SHP77 treated with DMSO at 0.1 percent for 48 hours (cell line): Measurements from ENCODE around the gene C1QTNF6.
"Not testable (repeated sequence)": the region's sequence is repeated elsewhere in the genome, so short reads cannot be mapped to it uniquely, and the experiment has no call there.

Experiments
- DNase-seq: peaks from one replicate; lab custom pipeline; 2025; lab: John Stamatoyannopoulos, UW

Gene C1QTNF6

DNA sequence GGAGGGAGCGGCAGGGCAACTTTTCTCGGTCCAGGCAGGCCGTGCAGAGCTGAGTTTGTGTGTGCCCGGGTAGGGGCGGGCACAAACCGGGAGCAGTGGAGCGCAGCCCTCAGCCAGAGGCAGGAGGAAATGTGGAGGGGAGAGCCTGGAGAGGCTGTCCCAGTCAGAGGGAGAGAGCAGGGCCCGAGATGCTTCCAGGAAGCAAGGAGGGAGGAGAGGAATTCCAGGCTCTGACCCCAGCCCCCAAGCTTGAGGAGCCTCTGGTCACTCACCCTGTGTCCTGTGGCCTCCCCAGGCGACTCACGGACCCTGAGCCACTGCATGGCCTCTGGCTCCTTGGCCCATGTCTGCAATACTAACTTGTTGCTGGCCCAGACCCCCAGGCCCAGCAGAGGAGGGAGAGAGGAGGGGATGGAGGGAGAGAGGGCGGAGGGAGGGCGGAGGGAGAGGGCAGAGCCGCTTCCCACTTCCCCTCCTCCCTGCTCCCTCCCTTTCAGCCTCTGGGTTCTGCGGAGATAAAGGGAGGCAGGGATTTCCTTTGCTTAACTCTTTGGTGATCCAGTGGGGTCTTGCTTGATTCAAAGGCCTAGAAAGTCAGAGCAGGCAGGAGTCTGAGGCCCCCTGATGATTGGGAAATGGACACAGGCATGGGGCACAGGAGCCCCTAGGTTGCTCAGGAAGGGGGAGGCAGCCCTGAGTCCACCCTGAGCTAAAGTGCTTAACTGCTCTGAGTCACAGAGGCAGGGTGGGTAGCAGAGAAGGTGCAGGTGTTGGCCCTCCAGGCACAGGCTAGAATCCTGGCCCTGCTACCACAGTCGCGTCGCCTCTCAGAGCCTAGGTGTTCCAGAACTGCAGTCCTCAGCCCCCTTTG lies at the start of gene C1QTNF6:
Gene C1QTNF6, minus strand, starts transcription at position 357 of the 871 bp plus-strand sequence. Its CDS starts 34 bp downstream, at position 323.
- peak; percentile 5 for DNase-seq

DNA sequence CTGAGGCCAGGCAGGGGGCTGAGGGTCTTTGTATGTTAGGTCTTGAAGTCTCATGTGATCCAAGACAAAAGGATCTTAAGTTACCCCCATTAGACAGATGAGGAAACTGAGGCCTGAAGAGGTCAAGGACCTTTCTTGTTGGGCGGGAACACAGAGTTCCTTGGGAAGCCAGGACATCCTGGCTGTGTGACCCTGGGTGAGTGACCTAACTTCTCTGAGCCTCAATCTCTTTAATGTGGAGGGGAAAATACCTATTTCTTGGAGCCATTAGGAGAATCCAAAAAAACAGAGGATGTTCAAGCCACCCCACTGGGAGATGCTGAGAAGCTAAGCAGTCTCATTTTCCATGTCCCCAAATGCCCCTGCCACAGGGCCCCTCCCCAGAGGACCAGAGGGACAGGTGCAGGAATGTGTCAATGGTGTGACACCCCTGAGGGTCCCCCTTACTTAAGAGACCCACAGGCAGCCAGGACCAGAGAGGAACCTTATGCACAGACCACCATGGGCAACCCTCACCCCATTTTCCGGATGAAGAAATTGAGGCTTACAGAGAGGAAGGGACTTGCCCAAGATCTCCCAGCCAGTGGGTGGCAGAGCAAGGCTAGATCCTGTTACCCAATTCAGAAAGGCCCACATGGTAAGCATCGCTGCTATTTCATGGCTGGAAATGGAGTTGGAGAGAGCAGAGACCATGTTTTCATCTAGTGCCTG lies 48.0 kb upstream of the C1QTNF6 start:
- no peak for DNase-seq

DNA sequence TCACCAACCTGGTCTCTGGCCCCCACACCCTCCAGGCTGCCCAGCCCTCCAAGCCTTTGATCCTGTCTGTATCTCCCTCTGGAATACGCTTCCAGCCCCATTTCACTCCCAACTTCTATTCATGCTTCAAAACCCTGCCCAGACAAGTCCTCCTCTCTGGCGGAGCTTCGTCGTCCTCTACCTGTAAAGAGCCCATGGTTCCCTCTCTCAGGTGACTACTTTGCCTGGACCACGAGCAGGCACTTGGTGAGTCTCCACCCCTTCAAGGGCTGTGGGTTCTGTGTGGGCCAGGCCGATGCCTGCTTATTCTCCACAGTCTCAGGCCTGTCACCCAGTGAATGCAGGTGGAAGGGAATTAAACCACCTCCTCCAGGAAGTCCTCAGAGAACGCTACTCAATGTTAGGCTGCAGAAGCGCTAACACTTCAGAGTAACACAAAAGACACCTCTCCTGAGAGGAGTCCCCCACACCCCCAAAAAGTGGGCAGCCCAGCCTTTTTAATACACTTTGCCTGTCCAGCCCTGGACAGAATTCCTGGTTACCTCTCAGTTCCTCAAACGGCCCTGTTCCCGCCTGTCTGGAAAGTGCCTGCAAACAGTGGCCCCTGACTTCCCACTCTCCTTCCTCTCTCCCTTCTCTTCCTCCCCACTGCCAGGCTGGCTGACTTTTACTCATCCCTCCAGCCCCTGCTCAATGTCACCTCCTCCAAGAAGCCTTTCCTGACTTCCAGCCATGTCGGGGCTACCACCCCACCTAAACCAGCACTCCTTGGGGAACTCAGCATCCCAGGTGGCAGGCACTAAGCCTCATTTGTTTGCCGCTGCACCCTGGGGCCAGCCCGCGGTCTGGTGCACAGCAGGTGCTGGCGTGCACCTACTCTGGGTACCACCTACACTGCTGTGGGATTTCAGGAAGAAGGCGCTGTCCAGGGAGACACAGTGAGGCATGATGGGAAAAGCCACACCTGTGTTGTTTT lies 47.0 kb upstream of the C1QTNF6 start:
- DNase-seq, result no peak

DNA sequence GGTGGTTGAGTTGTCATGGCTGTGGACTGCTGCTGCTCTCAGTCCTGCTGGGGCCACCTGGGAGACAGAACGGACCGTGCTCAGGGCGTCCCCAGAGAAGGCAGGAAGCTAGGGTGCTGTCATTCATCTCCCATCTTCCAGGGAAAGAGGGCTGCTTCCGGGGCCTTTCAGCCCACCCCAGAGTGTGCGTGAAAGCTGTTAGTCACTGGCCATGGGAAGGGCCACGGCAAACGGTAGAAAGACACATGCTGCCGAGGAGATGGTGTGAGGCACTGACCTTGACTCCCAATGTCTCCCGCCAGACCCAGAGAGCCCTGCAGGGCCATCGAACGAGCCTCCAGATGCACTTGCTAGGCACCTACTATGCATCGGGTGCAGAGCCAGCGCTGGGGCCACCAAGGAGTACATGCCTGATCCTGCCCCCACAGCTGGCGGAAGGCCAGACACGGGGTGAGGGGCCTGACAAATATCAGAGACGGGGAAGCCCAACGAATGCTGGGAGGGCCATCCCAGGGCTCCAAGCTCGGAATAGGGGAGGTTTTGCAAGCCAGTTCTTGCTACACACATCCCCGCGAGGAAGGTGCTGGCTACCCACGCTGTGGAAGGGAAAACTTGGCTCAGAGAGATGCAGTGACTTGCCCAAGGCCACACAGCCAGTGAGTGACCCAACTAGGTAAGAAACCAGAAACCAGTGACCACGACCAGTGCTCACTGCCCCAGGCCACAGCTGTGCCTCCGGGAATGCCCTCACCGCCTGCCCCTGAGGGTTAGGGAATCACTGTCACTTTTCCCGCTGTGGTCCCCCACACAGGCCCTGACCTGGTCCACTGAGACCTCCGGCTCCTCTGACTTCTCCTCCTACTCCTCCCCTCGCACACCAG lies 45.9 kb upstream of the C1QTNF6 start:
- DNase-seq, result no peak

DNA sequence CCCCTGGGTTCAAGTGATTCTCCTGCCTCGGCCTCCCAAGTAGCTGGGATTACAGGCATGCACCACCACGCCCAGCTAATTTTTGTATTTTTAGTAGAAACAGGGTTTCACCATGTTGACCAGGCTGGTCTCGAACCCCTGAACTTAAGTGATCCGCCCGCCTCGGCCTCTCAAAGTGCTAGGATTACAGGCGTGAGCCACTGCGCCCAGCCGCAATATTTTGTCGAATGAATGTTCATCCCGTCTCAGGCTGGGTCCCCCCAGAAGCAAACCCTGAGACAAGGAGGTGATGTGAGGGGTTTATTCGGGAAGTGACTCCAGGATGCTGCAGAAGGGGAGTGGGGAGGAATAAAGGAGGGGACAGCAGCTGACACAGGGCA lies 45.3 kb upstream of the C1QTNF6 start:
- not testable (repeated sequence) for DNase-seq

DNA sequence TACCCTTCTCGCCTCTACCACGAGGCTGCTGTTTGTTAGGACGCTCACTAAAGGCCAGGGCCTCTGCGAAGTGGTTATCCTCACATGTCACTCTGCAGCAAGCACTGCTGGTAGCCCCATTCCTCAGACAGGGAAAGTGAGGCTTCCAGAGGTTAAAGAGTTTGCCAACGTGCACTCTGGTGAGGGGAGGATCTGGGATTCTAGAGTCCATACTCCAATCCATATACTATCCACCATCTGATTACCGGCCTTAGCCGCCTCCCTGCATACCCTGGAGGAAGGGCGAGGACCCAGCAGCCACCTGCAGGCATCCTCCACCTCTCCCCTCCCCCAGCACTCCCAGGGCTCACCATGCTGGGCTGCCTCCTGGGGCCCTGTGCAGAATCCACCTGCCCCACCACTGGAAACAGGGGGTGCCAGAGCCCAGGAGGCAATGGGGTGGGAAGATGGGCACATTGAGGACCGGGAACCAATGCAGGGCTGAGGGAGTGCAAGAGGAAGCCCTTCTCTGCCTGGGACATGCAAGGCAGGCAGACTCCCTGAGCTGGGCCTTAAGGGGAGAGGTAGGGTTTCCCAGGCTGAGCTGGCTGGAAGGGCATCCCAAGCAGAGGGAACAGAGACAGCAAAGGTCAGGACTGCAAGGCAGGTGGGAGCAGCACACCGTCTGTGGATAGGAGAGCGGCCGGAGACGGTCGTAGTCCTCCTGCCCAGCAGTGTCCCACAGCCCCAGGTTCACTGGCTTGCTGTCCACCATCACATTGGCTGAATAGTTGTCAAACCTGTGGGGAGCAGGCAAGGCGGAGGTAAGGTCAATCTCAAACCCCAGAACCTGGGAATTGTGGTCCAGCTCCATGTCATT lies 44.3 kb upstream of the C1QTNF6 start:
- DNase-seq, result no peak

DNA sequence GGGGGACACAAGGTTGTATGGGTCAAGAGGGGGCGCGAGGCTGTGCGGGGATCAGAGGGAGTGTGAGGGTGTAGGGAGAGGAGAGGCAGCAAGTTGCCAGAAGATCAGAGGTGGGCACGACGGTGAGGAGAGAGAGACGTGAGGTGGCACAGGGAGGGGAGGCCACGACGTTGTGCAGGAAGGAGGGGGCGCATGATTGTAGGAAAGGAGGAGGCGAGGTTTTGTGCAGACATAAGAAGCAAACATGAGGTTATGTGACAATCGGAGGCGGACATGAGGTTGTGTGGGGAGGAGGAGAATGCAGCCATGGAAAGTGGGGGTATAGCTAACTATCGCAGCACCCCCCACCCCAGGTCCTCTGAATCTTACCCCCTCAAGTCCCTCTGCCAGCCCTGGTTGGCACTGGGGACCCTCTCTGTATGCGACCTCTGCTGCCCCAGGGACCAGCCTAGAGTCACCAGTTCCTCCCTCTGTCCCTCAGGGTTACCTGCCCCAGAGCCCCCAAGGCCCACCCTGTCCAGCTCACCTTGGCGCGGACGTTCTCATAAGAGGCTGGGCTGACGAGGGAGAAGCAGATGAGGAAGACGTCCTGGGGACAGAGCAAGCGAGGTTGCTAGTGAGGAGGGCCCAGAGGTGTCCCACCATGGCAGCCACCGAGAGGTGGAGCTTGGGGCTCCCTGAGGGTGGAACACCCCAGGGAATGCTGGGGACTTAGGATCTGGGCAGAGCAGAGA lies 43.5 kb upstream of the C1QTNF6 start:
- DNase-seq, result no peak

DNA sequence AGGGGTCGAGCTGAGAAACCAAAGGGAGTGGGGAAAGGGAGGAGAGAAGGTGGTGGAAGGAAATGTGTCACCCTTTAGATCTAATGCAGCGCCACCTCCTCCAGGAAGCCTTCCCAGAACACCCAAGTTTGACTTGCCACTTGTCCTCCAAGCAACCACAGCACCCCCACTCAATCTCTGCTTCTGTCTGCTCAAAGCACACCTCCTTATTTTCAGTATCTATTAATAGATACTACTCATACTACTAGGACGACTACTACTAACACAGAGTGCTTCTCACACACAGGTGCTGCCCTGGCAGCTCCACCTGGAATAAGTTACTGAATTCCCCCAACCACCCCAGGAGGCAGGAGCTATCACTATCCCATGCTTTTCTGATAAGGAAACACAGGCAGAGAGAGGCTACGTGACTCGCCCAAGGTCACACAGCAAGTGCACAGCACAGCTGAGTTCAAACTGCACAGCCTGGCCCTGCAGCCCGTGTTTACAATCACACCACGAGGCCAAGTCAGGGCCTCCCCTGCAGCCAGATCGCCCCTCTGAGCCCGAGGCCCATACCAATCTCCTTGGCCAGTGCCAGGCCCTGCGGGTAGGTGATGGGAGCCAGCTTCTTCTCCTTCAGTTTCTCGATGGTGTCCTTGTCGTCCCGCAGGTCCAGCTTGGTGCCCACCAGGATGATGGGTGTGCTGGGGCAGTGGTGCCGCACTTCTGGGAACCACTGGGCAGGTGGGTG lies 42.8 kb upstream of the C1QTNF6 start:
- DNase-seq, result no peak

DNA sequence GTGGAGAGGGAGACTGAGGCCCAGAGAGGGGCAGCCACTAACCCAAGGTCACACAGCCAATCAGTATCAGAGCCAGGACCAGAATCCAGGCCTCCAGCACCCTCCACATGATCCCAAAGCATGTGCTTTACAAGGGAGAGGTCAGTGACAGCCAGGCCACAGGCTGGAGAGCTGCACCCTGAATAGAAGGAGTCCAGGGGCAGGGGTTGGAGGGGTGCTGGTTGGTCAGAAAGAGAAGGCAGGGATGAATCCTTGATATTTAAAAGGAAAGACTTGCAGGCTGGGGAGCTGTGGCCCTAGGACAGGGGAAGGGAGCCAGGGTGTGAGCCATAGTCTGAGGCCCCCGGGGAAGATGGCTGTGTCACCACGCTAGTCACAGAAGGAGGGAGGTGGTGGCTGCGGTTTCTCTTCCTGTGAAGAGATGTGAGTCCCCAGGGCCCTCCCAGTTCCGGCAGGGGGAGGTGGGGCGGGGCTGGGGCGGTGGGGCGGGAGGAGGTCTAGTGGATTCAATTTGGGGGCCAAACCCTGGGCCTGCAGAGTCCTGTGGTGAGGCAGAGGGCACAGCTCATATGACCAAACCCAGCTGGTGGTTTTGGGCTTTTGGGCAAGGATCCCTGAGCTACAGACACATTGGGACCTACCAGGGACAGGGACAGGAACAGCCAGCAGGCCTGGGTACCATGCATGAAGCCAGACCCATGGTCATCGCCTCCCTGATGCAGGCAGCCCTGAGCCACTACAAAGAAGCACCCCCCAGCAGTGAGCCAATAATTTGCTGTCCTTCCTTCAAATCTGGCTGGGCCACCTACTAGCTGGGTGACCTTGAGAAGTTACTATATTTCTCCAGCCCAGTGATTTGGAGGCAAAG lies 42.0 kb upstream of the C1QTNF6 start:
- DNase-seq, result no peak

DNA sequence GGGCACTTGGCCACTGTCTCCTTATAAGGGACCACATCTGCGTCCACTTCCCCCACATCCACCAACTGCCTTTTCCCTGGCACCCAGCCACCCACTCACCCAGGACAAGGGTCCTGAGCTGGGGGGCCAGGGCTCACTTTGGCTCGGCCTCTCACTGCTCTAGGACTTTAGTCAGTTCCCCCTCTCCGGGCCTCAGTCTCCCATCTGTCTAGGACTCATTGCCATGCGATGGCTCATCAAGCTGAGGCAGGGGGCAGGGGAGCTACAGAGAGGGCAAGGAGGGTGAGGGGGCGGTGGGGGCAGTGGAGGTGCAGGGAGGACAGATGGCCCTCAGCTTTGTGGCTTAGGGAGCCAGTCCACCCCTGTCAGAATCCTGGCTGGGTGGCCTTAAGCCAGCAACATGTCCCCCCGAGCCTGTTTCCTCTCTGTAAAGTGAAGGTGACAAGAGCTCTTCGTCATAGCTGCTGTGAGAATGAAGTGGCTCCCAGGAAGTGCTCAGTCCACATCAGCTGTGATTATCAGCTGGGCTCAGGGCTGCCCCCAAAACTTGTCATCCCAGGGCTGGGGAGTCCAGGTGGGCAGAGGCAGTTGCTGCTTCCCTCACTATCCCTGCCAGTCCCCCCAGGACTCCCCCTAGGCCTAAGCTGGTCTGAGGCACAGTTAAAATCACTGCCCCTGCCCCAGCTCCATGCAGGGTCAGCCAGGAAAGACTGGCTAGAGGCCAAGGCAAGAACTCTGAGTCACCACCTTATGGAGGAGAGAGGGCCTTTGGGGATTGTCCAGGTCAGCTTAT lies 41.2 kb upstream of the C1QTNF6 start:
- no peak for DNase-seq

DNA sequence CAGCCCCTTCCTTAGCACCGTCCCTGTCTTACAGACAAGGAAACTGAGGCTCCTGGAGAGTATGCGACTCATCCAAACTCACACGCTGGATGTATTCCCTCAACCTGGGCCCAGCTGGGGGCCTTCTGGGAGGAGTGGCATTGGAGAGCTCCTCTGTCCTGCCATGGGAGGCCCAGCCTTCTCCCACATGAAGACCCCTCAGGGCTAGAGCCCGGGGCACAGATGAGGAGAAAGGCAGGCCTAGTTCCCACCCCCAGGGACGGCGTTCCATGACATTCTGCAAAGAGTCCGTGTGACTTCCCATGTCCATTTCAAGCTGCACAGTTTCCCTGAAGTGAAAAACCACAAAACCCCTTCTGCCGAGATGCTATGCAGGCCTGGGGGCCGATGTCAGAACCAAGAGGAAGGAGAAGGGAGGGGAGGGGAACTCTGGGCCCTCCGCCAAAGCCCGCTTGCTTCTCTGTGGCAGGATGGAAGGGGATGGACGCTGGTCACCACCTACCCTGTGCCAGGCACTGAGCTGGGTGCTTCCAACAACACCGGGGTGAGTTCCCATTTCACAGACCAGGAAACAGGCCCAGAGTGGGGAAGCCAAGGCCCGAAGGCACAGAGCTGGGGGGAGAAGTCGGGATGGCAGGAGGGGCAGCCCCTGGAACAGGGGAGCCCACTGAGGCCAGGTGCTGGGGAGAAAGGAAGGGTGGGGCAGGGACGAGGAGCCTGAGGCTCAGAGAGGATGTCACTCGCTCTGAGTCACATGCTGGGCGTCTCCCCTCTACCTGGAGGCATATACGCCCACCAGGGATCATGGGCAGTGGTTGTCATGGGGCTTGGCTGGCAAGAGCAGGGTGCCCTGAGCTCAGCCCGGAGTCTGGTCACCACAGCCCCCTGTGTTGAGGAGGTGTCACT lies 40.3 kb upstream of the C1QTNF6 start:
- DNase-seq, result no peak

DNA sequence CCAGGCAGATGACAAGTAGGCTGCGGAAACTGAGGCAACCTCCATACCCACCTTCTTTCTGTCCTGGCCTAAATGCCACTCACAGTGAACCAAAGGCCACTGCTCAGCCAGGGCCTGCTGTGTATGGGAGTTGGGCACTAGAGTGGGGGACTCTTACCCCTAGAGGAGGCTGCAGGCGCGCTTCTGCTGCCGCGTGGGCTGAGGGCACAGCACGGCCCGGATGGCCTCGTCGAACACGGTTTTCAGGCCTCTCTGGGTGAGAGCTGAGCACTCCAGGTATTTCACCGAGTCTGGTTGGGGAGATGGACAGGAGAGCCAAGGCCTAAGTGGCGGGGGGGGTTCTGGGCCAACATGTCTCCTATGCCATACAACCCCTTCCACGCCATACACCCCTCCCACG lies 38.5 kb upstream of the C1QTNF6 start:
- no peak for DNase-seq

DNA sequence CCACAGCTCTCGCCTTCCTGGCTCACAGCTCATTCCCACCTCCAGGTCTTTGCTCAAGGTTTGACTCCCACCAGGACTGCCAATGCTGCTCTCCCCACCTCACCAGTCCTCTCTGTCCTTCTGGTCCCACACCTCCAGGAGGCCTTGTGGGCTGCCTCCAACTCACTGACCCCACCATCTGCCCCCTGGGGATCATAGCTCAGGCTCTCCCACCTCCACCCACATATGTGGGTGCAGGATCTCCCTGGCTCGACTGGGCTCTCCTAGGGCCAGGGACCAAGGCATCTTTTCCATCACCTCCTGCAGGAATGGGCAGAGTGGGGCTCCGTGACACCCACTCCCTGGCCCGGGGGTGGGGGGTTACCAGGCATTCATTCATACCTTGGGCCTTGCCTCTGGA lies 38.0 kb upstream of the C1QTNF6 start:
- no peak for DNase-seq

DNA sequence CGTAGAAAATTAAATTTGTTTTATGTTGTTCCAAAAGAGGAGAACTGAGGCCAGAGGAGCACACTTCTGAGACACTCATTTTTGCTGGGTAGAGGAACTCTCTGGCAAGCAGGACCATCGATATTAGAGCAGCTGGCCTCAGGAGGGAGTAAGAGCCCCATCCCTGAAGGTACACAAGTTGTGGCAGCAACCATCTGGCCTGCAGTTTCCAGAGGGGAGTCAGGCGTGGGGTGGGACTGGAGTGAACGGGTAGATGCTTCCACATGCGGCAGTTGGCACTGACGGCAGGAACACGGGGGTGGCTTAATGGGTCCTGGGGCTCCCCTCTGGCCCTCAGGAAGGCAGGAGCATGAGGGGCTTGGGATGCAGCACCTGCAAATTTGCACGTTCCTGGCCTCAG lies 37.4 kb upstream of the C1QTNF6 start:
- DNase-seq, result no peak

DNA sequence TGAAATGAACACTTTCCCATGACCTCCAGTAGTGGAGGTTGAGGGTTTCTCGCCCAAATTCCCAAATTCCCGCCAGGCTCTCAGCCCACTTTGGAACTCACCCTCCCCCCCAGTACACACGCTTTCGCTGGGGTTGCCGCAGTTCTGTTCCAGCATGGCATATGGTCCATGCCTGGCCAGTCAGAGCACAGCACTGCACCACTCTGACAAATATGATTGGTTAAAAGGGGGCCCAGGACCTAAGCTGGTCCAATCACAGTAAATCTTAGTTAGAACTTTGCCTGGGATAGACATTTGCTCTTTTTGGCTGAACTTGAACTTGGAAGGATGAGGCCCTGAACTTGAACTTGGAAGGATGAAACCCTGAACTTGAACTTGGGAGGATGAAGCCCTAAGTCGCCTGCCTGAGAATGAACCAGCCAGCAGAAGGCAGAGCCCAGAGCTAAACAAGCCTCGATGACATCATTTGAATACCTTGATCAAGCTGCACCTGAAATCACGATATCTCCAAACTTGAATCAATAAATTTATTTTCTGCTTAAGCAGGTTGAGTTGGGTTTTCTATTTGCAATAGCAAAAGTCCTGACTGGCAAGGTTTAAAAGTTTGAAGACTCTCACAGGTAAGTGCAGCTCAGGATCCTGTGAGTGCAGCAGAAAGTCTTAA lies 36.8 kb upstream of the C1QTNF6 start:
- no peak for DNase-seq
